Nucleus accumbens (tissue), 56 donors: ENCODE measurements around the gene CCDC102A.
"Not testable (repeated sequence)": the region's sequence is repeated elsewhere in the genome, so short reads cannot be mapped to it uniquely, and the experiment has no call there.

Experiments
- DNase-seq, 56 donors: peaks; one replicate each; lab custom pipeline; 2025; lab: John Stamatoyannopoulos, UW

Gene CCDC102A

DNA sequence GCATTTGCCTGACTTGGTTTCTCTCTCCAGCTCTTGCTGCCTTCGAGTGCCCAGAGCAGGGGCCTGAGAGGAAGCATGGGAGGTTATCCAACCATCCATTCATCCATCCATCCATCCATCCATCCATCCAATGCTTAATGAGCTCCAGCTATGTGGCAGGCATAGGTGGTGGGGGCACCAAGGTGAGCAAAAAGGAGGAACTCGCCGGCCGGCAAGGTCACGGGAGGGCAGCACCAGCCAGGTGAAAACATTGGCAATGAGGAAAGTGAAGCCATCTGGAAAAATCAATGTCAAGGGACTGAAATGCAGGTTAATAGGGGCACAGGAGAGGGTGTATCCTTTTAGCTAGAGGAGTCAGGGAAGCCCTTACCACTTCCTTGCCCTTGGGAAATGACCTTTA, 31.9 kb downstream of the CCDC102A start:
- no peak for DNase-seq

- DNase-seq = no peak
These were observed 32.4 kb downstream of the CCDC102A start for GRCh38 chr16:57504001-57504400.

DNA sequence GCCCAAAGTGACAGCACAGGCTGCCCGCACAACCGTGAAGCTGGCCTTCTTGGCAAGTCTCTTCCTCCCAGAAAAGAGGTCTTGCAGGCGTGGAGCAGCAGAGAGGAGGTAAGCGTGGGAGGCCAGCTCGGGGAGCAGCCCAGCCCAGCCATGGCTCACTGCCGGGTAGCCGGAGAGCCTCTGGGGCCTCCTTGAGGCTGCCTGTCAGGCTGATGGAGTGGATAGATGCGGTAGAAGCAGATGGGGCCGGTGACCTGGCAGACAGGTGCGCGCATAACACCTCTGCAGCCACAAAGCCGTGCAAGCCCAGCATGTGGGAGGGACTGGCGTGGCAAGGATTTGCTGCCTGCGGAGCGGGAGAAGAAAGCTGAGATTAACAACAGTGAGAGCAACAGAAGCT, 33.0 kb downstream of the CCDC102A start:
- DNase-seq = no peak

DNA sequence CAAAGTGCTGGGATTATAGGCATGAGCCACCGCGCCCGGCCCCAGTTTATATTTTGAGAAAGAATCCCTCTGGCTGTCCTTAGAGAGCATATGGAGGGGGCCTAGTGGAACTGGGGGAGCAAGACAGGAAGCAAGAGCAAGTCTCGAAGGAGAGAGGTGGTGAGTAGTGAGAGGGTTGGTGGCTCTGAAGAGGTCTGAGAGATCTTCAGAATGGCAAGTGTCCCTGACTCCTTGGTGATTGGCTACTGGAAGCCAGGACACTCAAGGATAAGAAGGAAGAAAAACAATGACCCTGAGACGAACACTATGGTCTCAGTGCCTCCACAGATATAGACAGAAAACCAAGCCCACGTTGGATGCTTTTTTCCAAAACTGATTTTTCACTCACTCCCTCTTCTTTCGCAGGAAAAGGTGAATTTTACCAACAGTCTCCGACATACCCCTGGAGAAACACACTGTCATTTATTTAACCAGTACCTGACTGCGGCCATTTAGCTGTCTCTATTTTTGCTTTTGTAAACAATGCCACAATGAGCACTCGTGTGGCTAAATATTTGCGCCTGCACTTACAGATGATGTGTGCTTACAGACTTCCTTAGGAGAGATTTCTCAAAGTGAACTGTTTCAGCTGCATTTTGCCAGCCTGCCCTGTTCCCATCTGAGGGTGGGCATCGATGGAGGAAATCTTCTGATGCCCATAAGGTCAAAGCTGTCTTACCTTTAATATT, 34.2 kb downstream of the CCDC102A start:
- DNase-seq = no peak

DNA sequence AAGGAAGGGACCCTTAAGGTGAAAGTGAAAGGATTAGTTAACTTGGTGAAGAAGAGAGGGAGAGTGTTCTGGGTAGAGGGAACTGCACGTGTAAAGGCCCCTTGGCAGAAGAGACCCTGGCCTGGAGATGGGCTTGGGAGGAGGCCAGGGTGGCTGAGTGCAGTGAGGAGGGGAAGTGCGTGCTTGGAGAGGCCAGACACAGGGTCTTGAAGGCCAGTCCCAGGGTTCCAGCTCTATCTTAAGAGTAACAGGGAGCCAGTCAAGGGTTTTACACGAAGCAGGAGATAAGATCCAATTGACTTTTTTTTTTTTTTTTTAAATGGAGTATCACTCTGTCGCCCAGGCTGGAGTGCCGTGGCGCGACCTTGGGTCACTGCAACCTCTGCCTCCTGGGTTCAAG, 34.9 kb downstream of the CCDC102A start:
- no peak for DNase-seq

DNA sequence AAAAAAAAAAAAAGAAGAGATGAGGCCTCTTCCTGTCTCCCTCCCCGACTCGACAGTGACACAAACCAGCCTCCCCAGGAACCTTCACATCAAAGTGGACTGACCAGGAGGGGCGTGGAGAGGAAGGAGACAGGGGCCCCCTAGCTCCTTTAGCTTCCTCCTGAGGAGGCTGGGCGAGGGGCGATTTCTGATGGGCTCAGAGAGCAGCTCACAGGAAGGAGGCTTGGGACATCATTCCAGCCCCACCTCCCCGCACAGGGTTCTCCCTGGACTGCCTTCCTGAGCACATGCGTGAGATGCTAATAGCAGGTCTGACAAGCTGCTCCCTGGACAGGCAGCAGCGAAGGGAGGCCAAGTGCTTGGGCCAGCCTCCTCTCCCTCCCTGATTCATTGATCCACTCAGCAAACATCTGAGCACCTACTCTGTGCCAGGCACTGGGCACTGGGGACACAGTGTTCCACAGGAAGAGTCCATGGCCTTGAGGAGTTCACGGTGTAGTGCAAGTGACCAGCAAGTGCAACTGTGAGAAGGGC, 35.7 kb downstream of the CCDC102A start:
- DNase-seq = no peak

- DNase-seq = not testable (repeated sequence)
These were observed 36.4 kb downstream of the CCDC102A start for GRCh38 chr16:57499941-57500340.

DNA sequence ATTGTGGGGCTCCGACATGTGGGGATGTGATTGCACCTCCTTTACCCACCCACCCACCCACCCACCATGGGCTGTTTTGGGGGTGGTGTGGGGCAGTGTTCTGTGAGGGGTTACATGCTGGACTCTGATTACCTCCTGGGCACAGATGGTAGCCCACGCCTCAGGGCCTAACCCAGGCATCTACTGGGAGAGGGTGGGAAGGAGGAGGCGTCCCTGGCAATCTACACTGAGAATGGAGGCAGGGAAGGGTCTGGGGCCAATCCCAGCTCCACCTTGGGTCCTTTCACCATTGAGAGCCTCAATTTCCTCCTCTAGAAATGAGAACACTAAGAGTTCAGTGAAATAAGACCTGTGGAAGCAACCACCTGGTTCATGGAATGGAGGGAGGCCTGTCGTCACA, 38.3 kb downstream of the CCDC102A start:
- DNase-seq = no peak

- no peak for DNase-seq
These were observed 39.2 kb downstream of the CCDC102A start for GRCh38 chr16:57497121-57497520.

DNA sequence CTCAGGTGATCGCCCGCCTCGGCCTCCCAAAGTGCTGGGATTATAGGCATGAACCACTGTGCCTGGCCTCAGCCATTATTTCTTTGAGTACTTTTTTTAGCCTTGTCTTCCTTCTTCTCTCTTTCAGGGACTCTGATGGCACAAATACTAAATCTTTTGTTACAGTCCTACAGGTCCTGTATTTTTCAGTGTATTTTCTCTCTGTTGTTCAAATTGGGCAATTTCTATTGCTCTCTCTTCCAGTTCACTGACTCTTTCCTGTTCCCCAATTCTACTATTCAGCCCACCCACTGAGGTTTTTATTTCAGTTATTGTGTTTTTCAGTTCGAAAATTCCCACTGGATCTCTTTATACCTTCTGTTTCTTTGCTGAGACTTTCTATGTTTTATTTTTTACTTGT, 42.6 kb downstream of the CCDC102A start:
- no peak for DNase-seq

DNA sequence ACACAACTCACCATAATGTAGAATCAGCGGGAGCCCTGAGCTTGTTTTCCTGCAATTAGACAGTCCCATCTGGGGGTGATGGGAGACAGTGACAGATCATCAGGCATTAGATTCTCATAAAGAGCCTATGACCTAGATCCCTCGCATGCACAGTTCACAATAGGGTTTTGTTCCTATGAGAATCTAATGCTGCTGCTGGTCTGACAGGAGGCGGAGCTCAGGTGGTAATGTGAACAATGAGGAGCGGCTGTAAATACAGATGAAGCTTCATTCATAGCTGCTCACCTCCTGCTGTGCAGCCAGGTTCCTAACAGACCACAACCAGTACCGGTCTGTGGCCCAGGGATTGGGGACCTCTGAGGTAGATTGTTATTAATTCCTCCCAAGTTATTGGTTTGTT, 47.1 kb downstream of the CCDC102A start:
- no peak for DNase-seq

DNA sequence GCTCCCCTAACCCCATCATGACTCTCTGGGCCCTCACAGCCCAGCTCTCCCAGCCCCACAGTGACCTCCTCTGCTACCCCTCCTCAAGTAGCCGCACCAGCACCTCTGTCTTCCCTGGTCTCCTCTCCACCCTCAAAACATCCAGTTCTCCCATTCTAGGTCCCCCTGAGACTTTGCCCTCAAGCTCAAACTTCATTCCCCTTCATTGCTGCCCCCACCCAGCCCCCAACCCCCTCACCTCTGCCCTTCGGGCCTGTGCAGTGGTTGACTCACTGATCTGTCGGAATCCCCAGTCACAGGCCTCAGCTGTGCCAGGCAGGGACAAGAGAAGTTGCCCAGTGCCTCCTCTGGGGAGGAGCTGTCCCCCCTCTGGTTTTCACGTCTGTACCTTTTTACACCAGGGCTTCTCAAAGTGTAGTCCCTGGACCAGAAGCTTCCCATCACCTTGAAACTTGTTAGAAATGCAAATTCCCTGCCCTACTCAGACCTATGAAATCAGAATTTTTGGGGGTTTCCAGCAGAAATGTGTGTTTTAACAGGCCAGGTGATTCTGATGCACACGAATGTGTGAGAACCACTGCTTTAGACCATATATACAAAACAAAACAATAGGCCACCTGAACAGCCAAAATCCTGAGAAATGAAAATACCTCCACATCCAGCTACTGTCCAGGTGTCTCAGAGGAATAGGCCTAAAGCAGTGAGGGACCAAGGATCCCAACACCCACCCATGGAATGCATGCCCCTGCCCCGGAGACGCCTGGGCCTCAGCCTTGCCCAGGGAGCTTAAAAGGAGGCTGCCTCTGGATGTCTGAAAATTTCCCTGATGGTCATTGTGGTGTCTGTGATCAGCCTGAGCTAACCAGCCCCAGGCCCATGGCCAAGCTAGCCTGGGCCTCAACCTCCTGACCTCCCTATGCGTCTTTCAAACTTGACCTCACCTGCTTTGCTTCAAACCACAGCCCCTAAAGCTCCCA, 49.2 kb downstream of the CCDC102A start:
- no peak for DNase-seq

DNA sequence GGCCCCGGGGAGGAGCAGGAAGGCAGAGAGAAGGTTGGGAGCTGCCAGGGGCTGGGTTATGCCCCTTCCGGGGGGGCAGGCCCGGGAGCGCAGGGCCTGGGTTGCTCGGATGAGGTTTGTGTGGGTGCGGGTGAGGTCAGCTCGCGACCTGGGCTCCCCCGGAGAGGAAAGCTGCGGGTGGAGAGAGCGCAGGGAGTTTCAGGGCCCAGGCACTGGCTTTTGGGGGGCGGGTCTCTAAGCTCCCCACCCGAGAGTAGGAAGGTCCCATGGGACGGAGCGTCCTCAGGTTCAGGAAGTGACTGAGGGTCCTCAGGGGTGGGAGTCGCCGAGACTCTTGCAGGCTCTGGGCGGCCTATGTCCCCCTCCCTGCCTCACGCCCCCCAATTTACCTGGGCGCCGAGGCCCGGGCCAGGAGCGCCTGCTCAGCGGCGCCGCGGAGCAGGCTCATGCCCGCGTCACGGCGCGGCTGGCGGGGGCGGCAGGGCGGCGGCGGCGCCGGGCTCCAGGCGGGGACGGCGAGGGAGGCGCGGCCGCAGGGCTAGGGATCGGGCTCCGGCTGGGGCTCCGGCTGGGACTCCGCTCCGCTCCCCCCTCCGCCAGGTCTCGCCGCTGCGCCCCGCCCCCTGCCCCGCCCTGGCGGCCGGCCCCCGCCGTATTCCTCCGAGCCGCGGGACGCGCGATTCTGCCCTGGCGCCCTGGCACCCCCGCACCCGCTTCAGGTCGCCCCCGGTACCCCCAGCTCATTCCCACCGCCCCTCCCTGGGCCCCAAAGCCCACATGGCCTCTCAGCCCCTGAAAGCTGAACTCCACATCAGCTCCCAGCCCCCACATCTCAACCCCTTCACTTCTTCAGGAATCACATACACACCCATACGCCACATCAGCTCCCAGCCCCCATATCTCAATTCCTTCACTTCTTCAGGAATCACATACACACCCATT, 50.2 kb downstream of the CCDC102A start, which contains the start of gene DOK4:
TSS of gene DOK4 (minus strand) at position 578 of the 942 bp plus-strand sequence. CDS start 6,986 bp downstream, outside the sequence.
- peak in 49 of 56 donors; percentile 12 to 85 (median 51) for DNase-seq

DNA sequence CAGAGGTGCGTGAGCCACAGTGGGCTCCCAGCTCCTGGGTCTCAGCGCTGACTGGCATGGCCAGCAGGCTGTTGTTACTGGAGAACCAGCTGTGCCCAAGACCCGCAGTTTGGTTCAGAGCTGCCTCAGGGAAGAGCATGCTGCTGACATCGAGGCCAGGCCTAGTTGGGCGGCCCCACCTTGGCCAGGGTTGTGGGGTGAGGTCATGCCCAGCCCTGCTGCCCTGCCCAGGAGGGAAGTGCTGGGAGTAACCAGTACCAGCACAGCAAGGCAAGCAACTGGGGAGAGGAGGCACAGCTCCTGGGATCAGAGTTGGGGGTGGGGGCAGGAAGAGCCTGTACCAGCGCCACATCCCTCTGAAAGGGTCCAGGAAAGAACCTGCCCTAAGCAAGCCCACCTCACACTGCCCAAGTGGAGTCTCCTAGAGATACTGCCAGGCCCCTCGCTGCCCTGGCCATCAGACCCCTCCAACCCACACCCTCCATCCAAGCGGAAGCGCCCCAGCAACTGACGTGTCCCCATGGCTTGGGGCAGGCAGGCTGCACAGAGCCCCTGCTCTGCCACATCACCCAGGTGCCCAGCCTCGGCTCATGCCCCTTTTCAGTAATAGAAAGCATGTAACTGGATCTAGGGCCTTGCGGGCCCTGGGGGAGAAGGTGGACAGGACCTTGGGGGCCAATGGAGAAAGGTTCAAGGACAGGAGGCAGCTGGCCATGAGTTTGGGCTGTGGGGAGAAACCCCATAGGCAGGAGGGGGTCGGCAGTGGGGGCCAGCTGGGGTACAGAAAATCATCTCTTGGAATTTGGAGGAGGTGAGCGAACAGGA, 51.1 kb downstream of the CCDC102A start:
- DNase-seq = no peak

DNA sequence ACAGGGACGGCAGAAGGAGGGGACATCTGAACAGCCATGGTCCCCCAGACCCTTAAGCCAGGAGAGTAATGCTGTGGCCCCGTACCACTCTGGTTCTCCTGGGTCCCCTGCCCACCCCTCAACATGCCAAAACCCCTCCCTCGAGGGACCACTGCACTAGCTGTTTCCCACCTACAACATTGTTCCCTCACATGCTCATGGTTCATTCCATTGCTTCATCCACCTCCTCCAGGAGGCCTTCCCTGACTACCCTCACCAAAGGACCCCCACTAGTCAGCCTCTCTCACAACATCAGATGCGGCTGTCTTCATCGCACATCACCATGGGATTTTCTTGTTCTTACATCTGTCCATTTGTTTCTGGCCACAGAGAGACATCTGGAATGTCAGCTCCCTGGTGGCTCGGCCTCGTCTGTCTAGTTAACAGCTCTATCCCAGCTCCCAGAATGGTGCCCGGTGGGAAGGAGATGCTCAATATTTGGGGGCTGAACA, 51.8 kb downstream of the CCDC102A start:
- no peak for DNase-seq

DNA sequence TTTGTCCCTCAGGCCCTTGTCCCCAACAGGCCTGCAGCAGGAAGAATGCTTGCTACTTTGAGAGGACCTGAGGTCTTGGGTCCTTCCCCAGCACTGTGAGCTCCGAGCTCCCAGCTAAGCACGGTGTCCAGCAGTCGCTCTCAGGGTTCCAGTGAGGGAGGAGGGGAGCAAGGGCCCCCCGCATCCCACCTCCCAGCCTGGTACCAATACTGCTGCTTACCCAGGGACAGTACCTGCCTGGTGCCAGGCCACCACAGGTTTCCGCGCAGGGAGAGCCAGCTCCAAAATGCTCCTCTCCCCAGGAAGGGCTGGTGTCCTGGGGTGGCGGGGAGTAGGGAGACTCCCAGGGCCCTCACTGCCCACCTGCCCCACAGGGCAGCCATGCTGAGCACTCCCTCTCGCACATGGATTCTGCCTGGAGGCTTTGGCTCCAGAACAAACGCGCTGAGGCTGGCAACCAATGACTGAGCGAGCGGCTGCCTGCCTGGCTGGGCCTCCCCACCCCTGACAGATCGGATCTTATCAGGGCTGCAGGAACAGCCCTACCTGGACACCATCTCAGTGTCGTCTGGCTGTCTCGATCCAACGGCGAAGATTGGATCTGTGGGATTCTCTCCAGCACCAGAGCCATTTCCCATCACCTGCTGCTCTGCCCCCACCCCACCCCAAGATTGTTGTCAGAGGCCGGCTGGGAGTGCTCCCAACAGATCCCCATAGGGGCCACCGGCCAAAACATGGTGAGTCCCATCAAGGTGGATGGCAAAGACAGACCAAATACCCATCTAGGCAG, 52.5 kb downstream of the CCDC102A start:
- no peak for DNase-seq

DNA sequence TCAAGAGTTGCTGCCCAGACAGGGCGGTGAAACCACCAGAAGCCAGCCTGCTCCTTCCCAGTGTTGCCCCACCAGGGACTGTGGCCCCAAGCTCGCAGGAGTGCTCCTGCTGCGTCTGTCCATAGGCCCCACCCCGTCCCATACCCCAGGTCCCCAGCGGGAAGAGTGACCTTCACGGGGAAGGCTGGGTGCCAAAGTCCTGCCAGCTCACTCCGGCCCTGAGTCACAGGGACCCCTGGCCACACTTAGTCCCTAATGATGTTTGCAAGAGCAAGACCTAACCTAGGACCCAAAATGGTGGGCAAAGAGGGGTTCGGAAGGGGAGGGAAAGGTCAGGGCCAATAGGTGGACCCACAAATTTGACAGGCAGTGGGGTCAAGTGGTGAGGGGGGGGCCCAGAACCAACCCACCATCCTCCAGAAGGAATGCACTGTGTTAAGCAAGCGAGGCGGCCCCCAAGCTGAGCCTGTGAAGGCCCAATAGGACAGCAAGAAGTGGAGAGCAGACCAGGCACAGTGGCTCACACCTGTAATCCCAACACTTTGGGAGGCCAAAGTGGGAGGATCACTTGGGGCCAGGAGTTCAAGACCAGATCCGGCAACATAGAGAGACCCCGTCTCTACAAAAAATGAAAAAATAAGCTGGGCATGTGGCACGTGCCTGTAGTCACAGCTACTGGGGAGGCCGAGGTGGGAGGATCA, 53.4 kb downstream of the CCDC102A start:
- DNase-seq = no peak

- no peak for DNase-seq
These were observed 55.0 kb downstream of the CCDC102A start for GRCh38 chr16:57481421-57481820.
